Prostate gland (tissue), 2 donors: Measurements from ENCODE around the gene CERCAM.

ENCODE experiments used
- CTCF ChIP-seq, 4 experiments: fragments of 200-600 bp in 2 of 4; fragments of 450-650 bp in 2 of 4; sonication (generic) in 2 of 4; IDR thresholded peaks; 1 replicate in 3 of 4; 2 replicates in 1 of 4; pipeline ENCODE4 v1.5.1; 2016 to 2019; ENCODE audit warnings: antibody characterized with exemption in 4 of 4, mild to moderate bottlenecking in 2 of 4, moderate library complexity in 2 of 4
- POLR2A ChIP-seq: fragments of 450-650 bp; IDR thresholded peaks from one replicate; pipeline ENCODE4 v1.6.1; 2016; ENCODE audit warnings: antibody characterized with exemption, mild to moderate bottlenecking

- no peak for TF ChIP-seq CTCF (IDR thresholded peaks at IDR 0.05)
- no peak for TF ChIP-seq POLR2A
Measured at GRCh38 chr9:128372784-128373183, 47.9 kb upstream of the CERCAM start.
